DMS79 (cell line): ENCODE measurements around the gene KLK3.

ENCODE experiments used
- DNase-seq: peaks from one replicate; lab custom pipeline; 2025; lab: John Stamatoyannopoulos, UW

Gene KLK3

DNA sequence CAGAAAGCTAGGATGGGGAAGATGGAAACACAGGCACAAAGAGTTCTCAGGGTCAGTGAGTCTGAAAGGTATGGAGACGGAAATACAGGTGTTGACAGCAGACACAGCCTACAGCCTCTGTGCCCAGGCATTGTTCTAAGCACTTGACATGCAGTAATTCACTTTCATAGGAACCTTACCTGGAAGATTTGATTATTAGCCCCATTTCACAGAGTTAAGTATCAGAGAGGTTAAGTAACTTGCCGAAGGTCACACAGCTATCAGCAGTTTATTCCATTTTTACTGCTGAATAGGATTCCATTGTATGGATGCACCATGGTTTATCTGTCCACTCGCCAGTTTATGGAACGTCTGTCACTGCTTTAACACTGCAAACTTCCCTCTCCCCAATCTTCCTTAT, 43.3 kb downstream of the KLK3 start:
- DNase-seq: no peak

DNA sequence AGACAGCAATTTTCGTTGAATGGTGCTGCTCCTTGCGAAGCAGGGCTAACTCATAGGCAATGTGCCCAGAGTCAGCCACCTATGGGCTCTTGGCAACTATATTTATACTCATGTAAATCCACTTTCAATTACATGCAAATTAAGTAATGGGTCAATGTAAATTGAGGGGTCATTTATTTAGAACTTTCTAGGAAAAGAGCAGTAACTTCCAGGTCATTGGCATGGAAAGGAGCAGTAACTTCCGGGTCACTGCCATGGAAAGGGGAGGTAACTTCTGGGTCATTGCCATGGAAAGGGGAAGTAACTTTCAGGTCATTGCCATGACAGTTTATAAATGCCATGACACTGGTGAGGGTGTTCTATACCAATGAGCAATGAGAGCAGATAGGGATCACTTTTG, 44.9 kb downstream of the KLK3 start:
- no peak for DNase-seq

DNA sequence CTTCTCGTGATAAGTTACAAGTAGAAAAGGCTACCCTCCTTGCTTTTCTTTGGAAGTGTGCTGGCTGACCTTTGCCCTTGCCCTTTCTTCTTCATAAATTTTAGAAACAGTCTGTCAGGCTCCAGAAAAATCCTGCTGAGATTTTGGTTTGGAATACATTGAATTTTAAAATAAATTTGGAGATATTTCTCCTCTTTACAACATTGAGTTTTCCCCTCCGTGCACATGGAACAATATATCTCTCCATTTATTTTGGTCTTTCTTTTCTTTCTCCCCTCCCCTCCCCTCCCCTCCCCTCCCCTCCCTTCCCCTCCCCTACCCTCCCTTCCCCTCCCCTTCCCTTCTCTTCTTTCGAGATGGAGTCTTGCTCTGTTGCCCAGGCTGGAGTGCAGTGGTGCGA, 47.9 kb downstream of the KLK3 start:
- DNase-seq: no peak

DNA sequence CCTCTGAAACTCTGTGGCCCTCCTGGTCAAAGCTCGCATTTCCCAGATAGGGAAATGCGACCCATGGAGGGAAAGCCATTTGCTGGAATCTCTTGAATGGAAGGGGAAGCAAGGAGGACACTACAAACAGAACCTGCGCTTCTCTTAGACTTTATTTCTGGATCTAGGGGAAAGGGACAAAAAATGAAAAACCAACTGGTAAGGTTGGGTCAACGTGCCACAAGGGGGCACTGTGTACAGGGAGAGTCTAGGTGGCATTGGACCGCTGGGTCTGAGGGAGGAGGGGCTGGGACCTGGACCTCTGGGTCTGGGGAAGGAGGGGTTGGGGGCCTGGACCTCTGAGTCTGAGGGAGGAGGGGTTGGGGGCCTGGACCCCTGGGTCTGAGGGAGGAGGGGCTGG, 51.5 kb downstream of the KLK3 start:
- DNase-seq: no peak

DNA sequence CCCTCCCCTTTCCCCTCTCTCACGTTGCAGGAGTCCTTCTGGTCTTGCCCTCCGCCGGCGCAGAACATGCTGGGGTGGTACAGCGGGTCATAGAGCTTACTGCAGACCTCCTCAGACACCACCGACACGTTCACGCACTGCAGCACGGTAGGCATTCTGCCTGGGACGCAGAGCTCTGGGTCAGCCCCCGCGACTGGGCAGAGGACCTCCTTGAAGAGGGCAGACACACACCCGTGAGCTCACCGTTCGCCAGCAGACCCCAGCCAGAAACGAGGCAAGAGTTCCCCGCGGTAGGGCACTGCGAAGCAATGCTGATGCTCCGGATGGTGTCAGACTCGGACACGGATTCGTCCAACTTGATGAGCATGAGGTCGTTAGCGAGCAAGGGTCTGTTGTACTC, 53.6 kb downstream of the KLK3 start:
- no peak for DNase-seq

DNA sequence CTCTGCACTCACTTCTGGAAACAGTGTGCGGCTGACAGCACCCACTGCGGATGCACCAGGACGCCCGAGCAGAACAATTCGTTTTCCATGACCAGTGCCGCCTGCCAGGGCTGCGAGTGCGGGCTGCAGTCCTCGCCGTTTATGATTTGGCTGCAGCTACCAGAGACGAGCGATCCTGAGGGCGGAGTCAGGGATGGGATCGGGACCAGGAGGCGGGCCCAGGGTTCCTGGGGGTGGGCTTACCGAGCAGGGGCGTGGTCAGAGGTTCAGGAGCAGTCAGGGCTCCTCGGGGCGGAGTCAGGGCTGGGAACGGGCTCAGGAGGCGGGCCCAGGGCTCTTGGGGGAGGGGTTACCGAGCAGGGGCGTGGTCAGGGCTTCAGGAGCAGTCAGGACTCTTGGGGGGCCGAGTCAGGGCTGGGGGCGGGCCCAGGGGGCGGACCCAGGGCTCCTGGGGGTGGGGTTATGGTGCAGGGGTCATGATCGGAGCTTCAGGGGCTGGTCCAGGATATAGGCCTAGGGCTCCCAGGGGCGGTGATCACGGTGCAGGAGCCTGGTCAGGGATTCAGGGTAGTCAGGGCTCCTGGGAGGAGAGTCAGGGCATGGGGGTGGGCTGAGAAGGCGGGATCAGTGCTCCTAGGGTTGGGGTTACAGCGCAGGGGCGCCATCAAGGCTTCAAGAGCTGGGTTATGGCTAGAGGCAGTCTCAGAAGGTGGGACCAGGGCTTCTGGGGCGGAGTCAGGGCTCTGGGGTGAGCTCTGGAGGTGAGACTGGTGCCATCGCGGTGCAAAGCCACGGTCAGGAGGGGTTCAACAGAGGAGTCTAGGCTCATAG, 54.7 kb downstream of the KLK3 start:
- DNase-seq: no peak
